Fibroblast of pulmonary artery (primary cell): Measurements from ENCODE around the gene PRCP.

ENCODE experiments used
- DNase-seq: peaks from one replicate; pipeline ENCODE4 v3.0.0-alpha.2; 2010; ENCODE audit warnings: low read depth
- H3K4me3 ChIP-seq: replicated peaks from 2 replicates; pipeline ENCODE4 v1.5.1; 2011; ENCODE audit warnings: low read depth, mild to moderate bottlenecking, control low read depth, low read length, moderate library complexity
- TF ChIP-seq, protein P1 (sequence below): IDR thresholded peaks from 2 replicates; pipeline ENCODE4 v1.5.1; 2011; ENCODE audit warnings: mild to moderate bottlenecking, control low read depth, low read length, inconsistent platforms; ENCODE audit errors: missing control alignments

Gene PRCP

DNA sequence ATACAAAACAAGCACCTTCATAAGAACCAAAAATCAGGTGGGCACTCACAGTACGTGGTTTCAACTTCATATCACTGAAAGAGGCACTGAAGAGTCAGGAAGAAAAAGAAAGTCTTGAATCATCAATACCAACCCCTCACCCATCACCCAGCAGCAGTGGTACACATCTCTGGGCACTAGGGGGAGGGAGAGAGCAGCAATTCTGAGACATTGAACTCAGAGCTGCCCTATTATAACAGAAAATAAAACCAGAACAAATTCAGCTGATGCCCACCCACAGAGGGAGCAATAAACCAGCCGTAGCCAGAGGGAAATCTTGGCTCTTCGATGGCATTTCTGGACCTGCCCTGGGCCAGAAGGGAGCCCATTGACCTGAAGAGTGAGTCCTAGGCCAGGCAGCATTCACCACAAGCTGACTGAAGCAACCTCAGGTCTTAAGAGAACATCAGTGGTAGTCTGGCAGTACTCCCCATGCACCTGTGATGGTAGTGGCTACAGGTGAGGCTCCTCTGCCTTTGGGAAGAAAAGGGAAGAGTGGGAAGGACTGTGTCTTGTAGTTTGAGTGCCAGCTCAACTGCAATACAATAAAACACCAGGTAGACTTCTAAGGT is 124.4 kb downstream of the PRCP start:
- TF ChIP-seq, protein P1, sequence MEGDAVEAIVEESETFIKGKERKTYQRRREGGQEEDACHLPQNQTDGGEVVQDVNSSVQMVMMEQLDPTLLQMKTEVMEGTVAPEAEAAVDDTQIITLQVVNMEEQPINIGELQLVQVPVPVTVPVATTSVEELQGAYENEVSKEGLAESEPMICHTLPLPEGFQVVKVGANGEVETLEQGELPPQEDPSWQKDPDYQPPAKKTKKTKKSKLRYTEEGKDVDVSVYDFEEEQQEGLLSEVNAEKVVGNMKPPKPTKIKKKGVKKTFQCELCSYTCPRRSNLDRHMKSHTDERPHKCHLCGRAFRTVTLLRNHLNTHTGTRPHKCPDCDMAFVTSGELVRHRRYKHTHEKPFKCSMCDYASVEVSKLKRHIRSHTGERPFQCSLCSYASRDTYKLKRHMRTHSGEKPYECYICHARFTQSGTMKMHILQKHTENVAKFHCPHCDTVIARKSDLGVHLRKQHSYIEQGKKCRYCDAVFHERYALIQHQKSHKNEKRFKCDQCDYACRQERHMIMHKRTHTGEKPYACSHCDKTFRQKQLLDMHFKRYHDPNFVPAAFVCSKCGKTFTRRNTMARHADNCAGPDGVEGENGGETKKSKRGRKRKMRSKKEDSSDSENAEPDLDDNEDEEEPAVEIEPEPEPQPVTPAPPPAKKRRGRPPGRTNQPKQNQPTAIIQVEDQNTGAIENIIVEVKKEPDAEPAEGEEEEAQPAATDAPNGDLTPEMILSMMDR = peak; percentile 98
- H3K4me3 ChIP-seq = no peak overlapping the region
- DNase-seq = peak; percentile 65

- TF ChIP-seq, protein P1 = no peak
- no peak for DNase-seq
- H3K4me3 ChIP-seq = no peak overlapping the region
Measured at GRCh38 chr11:82775218-82775617, 125.0 kb downstream of the PRCP start.
